GM19351 (cell line): Measurements from ENCODE around the gene AKT1S1.
A peak's percentile ranks its signal among the peaks of the same experiment; 100 is the strongest.

Experiments used
- ATAC-seq: cut with Tn5 transposase; IDR thresholded peaks from one replicate; pipeline ENCODE4 v1.9.1; 2021; ENCODE audit warnings: mild to moderate bottlenecking, moderate library complexity; ENCODE audit not compliant: unreplicated experiment

The AKT1S1 gene

GRCh38 chr19:49870309-49870901 is 6.8 kb downstream of the AKT1S1 start:
- ATAC-seq, result no peak

GRCh38 chr19:49869484-49870308 is 7.5 kb downstream of the AKT1S1 start:
- peak; percentile 82 for ATAC-seq

- peak; percentile 13 for ATAC-seq
These were observed 8.1 kb downstream of the AKT1S1 start for GRCh38 chr19:49869009-49869483.

GRCh38 chr19:49866933-49867782 is 10.0 kb downstream of the AKT1S1 start, which contains the start of gene PNKP:
Gene PNKP (minus strand): TSS chr19:49867576. CDS start chr19:49867204, 372 bp downstream.
- peak; percentile 36 for ATAC-seq

GRCh38 chr19:49864890-49865289 is 12.3 kb downstream of the AKT1S1 start:
- no peak for ATAC-seq

GRCh38 chr19:49863935-49864320 is 13.2 kb downstream of the AKT1S1 start:
- ATAC-seq, result no peak

GRCh38 chr19:49863254-49863934 is 13.8 kb downstream of the AKT1S1 start:
- no peak for ATAC-seq

GRCh38 chr19:49862391-49863253 is 14.5 kb downstream of the AKT1S1 start:
- ATAC-seq, result no peak

- no peak for ATAC-seq
These were observed 15.4 kb downstream of the AKT1S1 start for GRCh38 chr19:49861541-49862378.

GRCh38 chr19:49861107-49861506 is 16.0 kb downstream of the AKT1S1 start:
- no peak for ATAC-seq

GRCh38 chr19:49860336-49861102 is 16.6 kb downstream of the AKT1S1 start:
- ATAC-seq, result no peak

GRCh38 chr19:49859682-49860335 is 17.3 kb downstream of the AKT1S1 start:
- no peak for ATAC-seq

GRCh38 chr19:49858088-49858985 is 18.8 kb downstream of the AKT1S1 start:
- ATAC-seq, result no peak

- no peak for ATAC-seq
These were observed 19.4 kb downstream of the AKT1S1 start for GRCh38 chr19:49857838-49858087.

GRCh38 chr19:49857061-49857837 is 19.9 kb downstream of the AKT1S1 start:
- ATAC-seq, result no peak

- ATAC-seq, result no peak
These were observed 20.6 kb downstream of the AKT1S1 start for GRCh38 chr19:49856574-49857021.
